Spleen (tissue), 11 donors: ENCODE data around the gene PPARA. TPM values are rescaled to one million over a fixed set of nuclear protein-coding genes. Genes with fewer than 3 reads are reported as not detected.
"Not testable (repeated sequence)": the region's sequence is repeated elsewhere in the genome, so short reads cannot be mapped to it uniquely, and the experiment has no call there.

Experiments used
- DNase-seq: peaks from one replicate; pipeline ENCODE4 v3.0.0-alpha.2; 2020
- H3K27ac ChIP-seq, 8 donors: fragments of 200-600 bp; sonication (generic) in 7 of 8; 1 replicate in 4 of 8; 2 replicates in 4 of 8; pipeline versions ENCODE4 v1.5.0 to v1.8.0; 2016 to 2021; ENCODE audit warnings: inconsistent platforms in 4 of 8, mild to moderate bottlenecking in 4 of 8, moderate library complexity in 1 of 8
- H3K27me3 ChIP-seq, 7 donors: fragments of 200-600 bp; sonication (generic) in 6 of 7; replicated peaks in 1 of 7; 1 replicate in 4 of 7; 2 replicates in 3 of 7; pipeline versions ENCODE4 v1.5.0 to v1.8.0; 2016 to 2021; ENCODE audit warnings: inconsistent platforms in 3 of 7, mild to moderate bottlenecking in 1 of 7
- H3K36me3 ChIP-seq, 6 donors: fragments of 200-600 bp; sonication (generic) in 5 of 6; 1 replicate in 4 of 6; 2 replicates in 2 of 6; pipeline versions ENCODE4 v1.5.0 to v1.8.0; 2016 to 2021; ENCODE audit warnings: inconsistent platforms in 2 of 6
- H3K4me1 ChIP-seq, 6 donors: fragments of 200-600 bp; sonication (generic) in 5 of 6; 1 replicate in 3 of 6; 2 replicates in 3 of 6; pipeline versions ENCODE4 v1.5.0 to v1.8.0; 2016 to 2021; ENCODE audit warnings: inconsistent platforms in 3 of 6
- H3K4me3 ChIP-seq, 8 donors: fragments of 200-600 bp; sonication (generic) in 7 of 8; 1 replicate in 4 of 8; 2 replicates in 4 of 8; pipeline versions ENCODE4 v1.5.0 to v1.8.0; 2016 to 2021; ENCODE audit warnings: inconsistent platforms in 4 of 8, mild to moderate bottlenecking in 4 of 8, moderate library complexity in 2 of 8
- H3K9me3 ChIP-seq, 8 donors: fragments of 200-600 bp; sonication (generic) in 7 of 8; 1 replicate in 4 of 8; 2 replicates in 4 of 8; pipeline versions ENCODE4 v1.5.0 to v1.8.0; 2016 to 2021; ENCODE audit warnings: inconsistent platforms in 4 of 8
- POLR2A ChIP-seq, 3 donors: fragments of 450-650 bp; IDR thresholded peaks; one replicate each; pipeline ENCODE4 v1.5.1; 2017; ENCODE audit warnings: antibody characterized with exemption in 3 of 3, mild to moderate bottlenecking in 1 of 3
- POLR2AphosphoS5 ChIP-seq, 3 donors: sonication (generic); formaldehyde crosslinking; IDR thresholded peaks; one replicate each; pipeline ENCODE4 v1.5.1; 2017; ENCODE audit warnings: antibody characterized with exemption in 3 of 3
- WGBS, 5 donors: extraction: QIAGEN DNeasy Blood & Tissue Kit in 3 of 5; methylation state at CpG; one replicate each; pipeline versions ENCODE4 v1.1.5 to v1.1.7; 2013 to 2018; 5-methylcytosine and 5-hydroxymethylcytosine counted together
- intact Hi-C: fragments of 100-400 bp; cut with DNase I; formaldehyde crosslinking; loops from one replicate; pipeline ENCODE4 v1.15.0; 2023; ENCODE audit warnings: low total_unique reads
- polyA plus RNA-seq, 3 donors: library from polyadenylated mRNA; stranded (reverse); fragments of 200-250 nt; gene quantifications; one replicate each; pipeline ENCODE4 v1.2.1, GENCODE V29; 2013
- total RNA-seq, 7 donors: library from RNA; depleted of rRNA in 3 of 7; stranded (reverse); fragments of >200 nt in 3 of 7; fragmentation: NEBNext Ultra II Directional in 4 of 7; extraction: Animal tissue kit (Norgen Biotek cat#: 25700) in 4 of 7; gene quantifications; one replicate each; pipeline versions ENCODE4 v1.1.0 to v1.2.1, GENCODE V29; 2016 to 2021
- TF ChIP-seq, protein P1 (sequence below), 11 experiments: fragments of 200-600 bp in 7 of 11; fragments of 450-650 bp in 4 of 11; sonication (generic) in 4 of 11; IDR thresholded peaks in 8 of 11; conservative IDR thresholded peaks in 3 of 11; 1 replicate in 7 of 11; 2 replicates in 4 of 11; pipeline versions ENCODE4 v1.4.0 to v1.8.0; 2016 to 2021; ENCODE audit warnings: antibody characterized with exemption in 11 of 11, inconsistent platforms in 4 of 11, mild to moderate bottlenecking in 1 of 11
- donor health status: healthy with polysubstance abuse.
- donor health status: DM: no; HTN: no; CAD: no; lungs with moderate emphysema.
- donor health status: DM: no; HTN: no; CAD: no.
- donor health status: Bipolar disorder and iron deficiency.
- donor health status: healthy.
- donor health status: DM: no; HTN: no; CAD: no.
- donor health status: DM: yes; HTN: yes; CAD: no.

The PPARA gene
- total and polyA plus RNA-seq, 10 donors = 2.0 to 40.9 (median 22.6) TPM

DNA sequence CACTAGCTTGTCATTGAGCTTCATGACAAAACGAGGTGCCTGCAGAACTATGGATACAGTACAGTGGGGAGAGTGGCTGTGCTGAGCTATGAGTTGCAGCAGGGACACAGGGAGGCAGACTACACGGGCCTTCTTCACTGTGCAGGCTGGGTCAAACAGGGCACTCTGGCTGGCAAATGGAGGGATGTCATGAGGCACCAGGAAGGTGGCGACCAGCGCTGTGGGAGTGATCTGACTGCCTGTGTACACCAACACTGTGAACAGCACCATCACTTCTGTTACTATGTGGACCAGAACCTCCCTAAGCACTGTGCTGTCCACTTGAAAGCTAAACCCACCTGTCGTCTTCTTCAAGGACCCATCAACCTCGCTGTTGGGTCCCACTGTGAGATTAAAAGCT, 109.7 kb downstream of the PPARA start:
- intact Hi-C loops = no loop called here
- WGBS, 5 donors = 79 to 86% (median 85%) methylated on average over 6 of the region's 6 CpGs

DNA sequence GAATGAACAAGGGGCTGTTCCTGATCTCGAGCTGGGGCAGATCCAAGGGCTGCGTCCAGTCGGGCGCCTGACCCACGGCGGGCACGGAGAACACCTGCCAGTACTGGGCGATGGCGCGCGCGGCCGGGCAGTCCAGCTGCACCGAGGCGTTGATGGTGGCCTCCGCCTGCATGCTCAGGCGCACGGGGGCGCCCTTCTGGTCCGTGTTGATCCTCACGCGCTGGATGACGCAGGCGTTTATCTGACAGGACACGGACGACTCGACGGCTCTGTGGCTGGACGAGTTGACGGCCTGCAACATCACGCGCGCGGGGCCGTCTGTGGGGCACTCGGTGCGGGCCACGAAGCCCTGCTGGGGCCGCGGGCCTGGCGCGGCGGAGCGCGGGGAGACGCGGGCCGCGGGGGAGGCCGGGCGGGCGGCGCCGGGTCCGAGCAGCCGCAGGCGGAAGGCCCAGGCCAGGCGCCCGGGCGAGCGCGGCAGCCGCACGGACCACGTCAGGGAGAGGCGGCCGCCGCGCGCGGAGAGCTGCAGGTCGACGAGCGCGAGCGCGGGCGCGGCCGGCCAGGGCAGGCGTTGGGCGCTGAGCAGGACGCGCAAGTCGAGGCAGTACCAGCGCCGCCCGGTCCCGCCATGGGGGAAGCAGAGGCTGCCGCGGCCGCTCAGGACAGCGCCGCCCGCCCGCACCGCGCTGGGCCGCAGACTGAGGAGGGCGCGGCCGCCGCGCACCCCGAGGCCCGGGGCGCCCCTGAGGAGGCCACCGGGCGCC, 112.3 kb downstream of the PPARA start:
- Histone ChIP-seq H3K27ac (peak overlapping the region in 3 of 8 donors; percentile 17 to 77 (median 63)), H3K4me3 (peak overlapping the region in 6 of 8 donors; percentile 4 to 64 (median 30)), H3K36me3 (no peaks in the 10 kb centered on the region), H3K9me3 (peaks cover 0 to 6% (median 0%) of the 10 kb centered on the region in 8 donors), H3K27me3 (peaks cover 0 to 42% (median 16%) of the 10 kb centered on the region in 7 donors), H3K4me1 (peaks cover 0 to 43% (median 11%) of the 10 kb centered on the region in 6 donors)
- intact Hi-C loops = no loop called here
- peak; percentile 92 for DNase-seq
- TF ChIP-seq POLR2A (IDR thresholded peaks at IDR 0.05) (no peak), POLR2AphosphoS5 (IDR thresholded peaks at IDR 0.05) (peak; percentile 54 to 77 (median 64))
- TF ChIP-seq, protein P1, sequence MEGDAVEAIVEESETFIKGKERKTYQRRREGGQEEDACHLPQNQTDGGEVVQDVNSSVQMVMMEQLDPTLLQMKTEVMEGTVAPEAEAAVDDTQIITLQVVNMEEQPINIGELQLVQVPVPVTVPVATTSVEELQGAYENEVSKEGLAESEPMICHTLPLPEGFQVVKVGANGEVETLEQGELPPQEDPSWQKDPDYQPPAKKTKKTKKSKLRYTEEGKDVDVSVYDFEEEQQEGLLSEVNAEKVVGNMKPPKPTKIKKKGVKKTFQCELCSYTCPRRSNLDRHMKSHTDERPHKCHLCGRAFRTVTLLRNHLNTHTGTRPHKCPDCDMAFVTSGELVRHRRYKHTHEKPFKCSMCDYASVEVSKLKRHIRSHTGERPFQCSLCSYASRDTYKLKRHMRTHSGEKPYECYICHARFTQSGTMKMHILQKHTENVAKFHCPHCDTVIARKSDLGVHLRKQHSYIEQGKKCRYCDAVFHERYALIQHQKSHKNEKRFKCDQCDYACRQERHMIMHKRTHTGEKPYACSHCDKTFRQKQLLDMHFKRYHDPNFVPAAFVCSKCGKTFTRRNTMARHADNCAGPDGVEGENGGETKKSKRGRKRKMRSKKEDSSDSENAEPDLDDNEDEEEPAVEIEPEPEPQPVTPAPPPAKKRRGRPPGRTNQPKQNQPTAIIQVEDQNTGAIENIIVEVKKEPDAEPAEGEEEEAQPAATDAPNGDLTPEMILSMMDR (IDR thresholded peaks at IDR 0.05 in 8 of 11, conservative IDR thresholded peaks at IDR 0.05 in 3 of 11) = peak; percentile 16 to 70 (median 36)
- 12 to 27% (median 14%) methylated on average over 2 to 109 of the region's 109 CpGs for WGBS, 5 donors

More for the DNA sequence above, 109.7 kb downstream of the PPARA start:
- Histone ChIP-seq H3K9me3 (no peaks in the 10 kb centered on the region), H3K27me3 (peaks cover 0 to 42% (median 16%) of the 10 kb centered on the region in 7 donors), H3K27ac (no peak overlapping the region), H3K4me3 (no peak overlapping the region), H3K36me3 (no peaks in the 10 kb centered on the region), H3K4me1 (peaks cover 0 to 32% (median 3%) of the 10 kb centered on the region in 6 donors)
- DNase-seq = no peak
- TF ChIP-seq, protein P1 (IDR thresholded peaks at IDR 0.05 in 8 of 11, conservative IDR thresholded peaks at IDR 0.05 in 3 of 11) = no peak
- TF ChIP-seq POLR2AphosphoS5 (IDR thresholded peaks at IDR 0.05) (no peak), POLR2A (IDR thresholded peaks at IDR 0.05) (no peak)

DNA sequence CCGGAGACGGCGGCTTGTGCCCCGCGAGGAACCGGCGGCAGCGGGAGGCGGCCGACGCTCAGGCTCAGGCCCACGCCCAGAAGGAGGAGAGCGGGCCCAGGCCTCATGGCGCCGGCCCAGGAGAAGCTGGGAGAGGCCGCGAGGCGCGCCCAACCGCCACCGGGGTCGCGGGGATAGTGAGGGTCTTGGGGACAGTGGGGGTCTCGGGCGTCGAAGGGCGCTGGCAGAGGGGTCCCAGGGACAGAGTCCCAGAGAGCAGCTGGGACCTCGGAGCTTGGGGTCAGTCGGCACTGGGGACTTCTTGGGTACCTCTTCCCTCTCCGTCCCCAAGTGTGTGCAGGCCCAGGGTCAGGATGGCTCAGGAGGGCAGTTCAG, 112.9 kb downstream of the PPARA start, which contains the start of gene PKDREJ:
PKDREJ (minus strand) TSS at position 128 of the 375 bp plus-strand sequence; CDS start at position 107, 21 bp downstream.
- H3K9me3 ChIP-seq = peaks cover 0 to 6% (median 0%) of the 10 kb centered on the region in 8 donors
- peaks cover 0 to 42% (median 16%) of the 10 kb centered on the region in 7 donors for H3K27me3 ChIP-seq
- H3K27ac ChIP-seq = peak within 1 kb of the TSS in 3 of 8 donors; percentile 17 to 77 (median 63)
- WGBS, 5 donors = 57 to 100% (median 59%) methylated on average over 2 to 30 of the region's 30 CpGs
- no peak for DNase-seq
- H3K36me3 ChIP-seq = no peaks in the 10 kb centered on the region
- peak within 1 kb of the TSS in 6 of 8 donors; percentile 4 to 64 (median 30) for H3K4me3 ChIP-seq
- intact Hi-C loops = no loop called here
- peaks cover 0 to 48% (median 13%) of the 10 kb centered on the region in 6 donors for H3K4me1 ChIP-seq
- TF ChIP-seq, protein P1 (IDR thresholded peaks at IDR 0.05 in 8 of 11, conservative IDR thresholded peaks at IDR 0.05 in 3 of 11) = no peak
- TF ChIP-seq POLR2AphosphoS5 (IDR thresholded peaks at IDR 0.05) (no peak), POLR2A (IDR thresholded peaks at IDR 0.05) (no peak)

DNA sequence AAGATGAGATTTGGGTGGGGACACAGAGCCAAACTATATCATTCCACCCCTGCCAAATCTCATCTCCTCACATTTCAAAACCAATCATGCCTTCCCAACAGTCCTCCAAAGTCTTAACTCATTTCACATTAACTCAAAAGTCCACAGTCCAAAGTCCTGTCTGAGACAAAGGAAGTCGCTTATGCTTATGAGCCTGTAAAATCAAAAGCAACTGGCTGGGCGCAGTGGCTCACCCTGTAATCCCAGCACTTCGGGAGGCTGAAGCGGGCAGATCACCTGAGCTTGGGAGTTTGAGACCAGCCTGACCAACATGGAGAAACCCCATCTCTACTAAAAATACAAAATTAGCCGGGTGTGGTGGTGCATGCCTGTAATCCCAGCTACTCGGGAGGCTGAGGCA, 114.2 kb downstream of the PPARA start:
- H3K4me3 ChIP-seq, H3K36me3 ChIP-seq, intact Hi-C loops, H3K9me3 ChIP-seq, DNase-seq, H3K27ac ChIP-seq: not testable (repeated sequence)
- peaks cover 0 to 42% (median 16%) of the 10 kb centered on the region in 7 donors for H3K27me3 ChIP-seq
- 97 to 99% (median 97%) methylated on average over 5 to 6 of the region's 6 CpGs for whole genome bisulfite sequencing, 5 donors
- peaks cover 0 to 50% (median 26%) of the 10 kb centered on the region in 6 donors for H3K4me1 ChIP-seq

DNA sequence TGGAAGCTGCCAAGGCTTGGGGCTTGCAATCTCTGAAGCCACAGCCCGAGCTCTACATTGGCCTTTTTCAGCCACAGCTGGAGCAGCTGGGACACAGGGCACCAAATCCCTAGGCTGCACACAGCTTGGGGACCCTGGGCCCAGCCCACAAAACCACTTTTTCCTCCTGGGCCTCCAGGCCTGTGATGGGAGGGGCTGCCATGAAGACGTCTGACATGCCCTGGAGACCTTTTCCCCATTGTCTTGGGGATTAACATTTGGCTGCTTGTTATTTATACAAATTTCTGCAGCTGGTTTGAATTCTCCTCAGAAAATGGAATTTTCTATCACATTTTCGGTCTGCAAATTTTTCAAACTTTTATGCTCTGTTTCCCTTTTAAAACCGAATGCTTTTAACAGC, 115.3 kb downstream of the PPARA start:
- WGBS, 5 donors = 85 to 96% (median 87%) methylated on average over 4 of the region's 4 CpGs

More for the DNA sequence above, 115.3 kb downstream of the PPARA start:
- H3K27me3 ChIP-seq = peaks cover 0 to 33% (median 16%) of the 10 kb centered on the region in 7 donors
- intact Hi-C loops, H3K4me3 ChIP-seq, H3K9me3 ChIP-seq, DNase-seq, H3K27ac ChIP-seq: not testable (repeated sequence)
- H3K4me1 ChIP-seq = peaks cover 0 to 56% (median 29%) of the 10 kb centered on the region in 6 donors
- H3K36me3 ChIP-seq = peaks cover 0 to 13% (median 0%) of the 10 kb centered on the region in 6 donors
